H9 (cell line): ENCODE results near the gene JPH2. TPM values are rescaled to one million over a fixed set of nuclear protein-coding genes. Genes with fewer than 3 reads are reported as not detected.

ENCODE experiments used
- DNase-seq: peaks from one replicate; pipeline ENCODE4 v3.0.0-alpha.2; 2017
- H2AFZ ChIP-seq: one replicate; pipeline ENCODE4 v1.6.1; 2013; ENCODE audit warnings: mild to moderate bottlenecking, low read length, control low read depth, moderate library complexity
- H2AK5ac ChIP-seq: 2 replicates; pipeline ENCODE4 v1.6.1; 2013; ENCODE audit warnings: low read length, control low read depth, mixed read lengths; ENCODE audit not compliant: insufficient read length
- H2BK120ac ChIP-seq: one replicate; pipeline ENCODE4 v1.6.1; 2013; ENCODE audit warnings: low read depth, mild to moderate bottlenecking, low read length, control low read depth, inconsistent platforms; ENCODE audit not compliant: poor library complexity, severe bottlenecking
- H2BK12ac ChIP-seq: 2 replicates; pipeline ENCODE4 v1.6.1; 2013; ENCODE audit warnings: low read length, control low read depth, mixed read lengths, low read depth; ENCODE audit not compliant: insufficient read length
- H2BK15ac ChIP-seq: 2 replicates; pipeline ENCODE4 v1.6.1; 2013; ENCODE audit warnings: low read depth, low read length, control low read depth
- H2BK20ac ChIP-seq: one replicate; pipeline ENCODE4 v1.6.1; 2013; ENCODE audit warnings: low read depth, mild to moderate bottlenecking, low read length, control low read depth, inconsistent platforms; ENCODE audit not compliant: poor library complexity, severe bottlenecking
- H2BK5ac ChIP-seq: 2 replicates; pipeline ENCODE4 v1.6.1; 2013; ENCODE audit warnings: low read length, control low read depth, mixed read lengths; ENCODE audit not compliant: insufficient read length
- H3K14ac ChIP-seq: 2 replicates; pipeline ENCODE4 v1.6.1; 2013; ENCODE audit warnings: low read length, control low read depth; ENCODE audit not compliant: insufficient read depth
- H3K18ac ChIP-seq: 2 replicates; pipeline ENCODE4 v1.6.1; 2013; ENCODE audit warnings: low read depth, mild to moderate bottlenecking, mixed read lengths, low read length, control low read depth; ENCODE audit not compliant: insufficient read length
- H3K23ac ChIP-seq: 2 replicates; pipeline ENCODE4 v1.6.1; 2013; ENCODE audit warnings: low read length, control low read depth, mixed read lengths, low read depth; ENCODE audit not compliant: insufficient read length
- H3K23me2 ChIP-seq: 2 replicates; pipeline ENCODE4 v1.6.1; 2013; ENCODE audit warnings: low read depth, mild to moderate bottlenecking, mixed read lengths, low read length, control low read depth; ENCODE audit not compliant: insufficient read length, poor library complexity, severe bottlenecking
- H3K27ac ChIP-seq: 2 replicates; pipeline ENCODE4 v1.5.1; 2013; ENCODE audit warnings: low read length, control low read depth, mixed read lengths, low read depth; ENCODE audit not compliant: insufficient read length
- H3K27me3 ChIP-seq: 2 replicates; pipeline ENCODE4 v1.6.1; 2013; ENCODE audit warnings: low read length, control low read depth, inconsistent platforms; ENCODE audit not compliant: insufficient read depth
- H3K4ac ChIP-seq: 2 replicates; pipeline ENCODE4 v1.6.1; 2013; ENCODE audit warnings: low read depth, mild to moderate bottlenecking, control low read depth, inconsistent platforms, low read length, moderate library complexity
- H3K4me1 ChIP-seq: 2 replicates; pipeline ENCODE4 v1.6.1; 2013; ENCODE audit warnings: low read length, control low read depth, inconsistent platforms; ENCODE audit not compliant: insufficient read depth
- H3K4me2 ChIP-seq: 2 replicates; pipeline ENCODE4 v1.6.1; 2013; ENCODE audit warnings: low read length, control low read depth, mixed read lengths; ENCODE audit not compliant: insufficient read length, insufficient read depth
- H3K56ac ChIP-seq: 2 replicates; pipeline ENCODE4 v1.6.1; 2013; ENCODE audit warnings: low read depth, mild to moderate bottlenecking, mixed read lengths, low read length, control low read depth; ENCODE audit not compliant: insufficient read length
- H3K79me1 ChIP-seq: 2 replicates; pipeline ENCODE4 v1.6.1; 2013; ENCODE audit warnings: low read depth, mild to moderate bottlenecking, moderate library complexity, low read length, control low read depth, inconsistent platforms; ENCODE audit not compliant: insufficient read depth, poor library complexity, severe bottlenecking
- H3K79me2 ChIP-seq: 2 replicates; pipeline ENCODE4 v1.6.1; 2013; ENCODE audit warnings: low read length, control low read depth, inconsistent platforms; ENCODE audit not compliant: insufficient read depth
- H3K9ac ChIP-seq: 2 replicates; pipeline ENCODE4 v1.6.1; 2013; ENCODE audit warnings: low read length, control low read depth, mixed read lengths; ENCODE audit not compliant: insufficient read length; ENCODE audit errors: extremely low read depth
- H3K9me3 ChIP-seq: one replicate; pipeline ENCODE4 v1.6.1; 2013; ENCODE audit warnings: low read depth, low read length, inconsistent platforms; ENCODE audit not compliant: control insufficient read depth
- H3T11ph ChIP-seq: one replicate; pipeline ENCODE4 v1.6.1; 2013; ENCODE audit warnings: mild to moderate bottlenecking, low read length, control low read depth, inconsistent platforms
- H4K20me1 ChIP-seq: one replicate; pipeline ENCODE4 v1.6.1; 2013; ENCODE audit not compliant: control insufficient read depth, insufficient read length, insufficient read depth
- H4K5ac ChIP-seq: 2 replicates; pipeline ENCODE4 v1.6.1; 2013; ENCODE audit warnings: low read depth, mild to moderate bottlenecking, mixed read lengths, low read length, control low read depth; ENCODE audit not compliant: insufficient read length
- H4K8ac ChIP-seq: replicated peaks from 2 replicates; pipeline ENCODE4 v1.6.1; 2013; ENCODE audit warnings: low read length, control low read depth, mixed read lengths, low read depth; ENCODE audit not compliant: insufficient read length
- H4K91ac ChIP-seq: 2 replicates; pipeline ENCODE4 v1.6.1; 2013; ENCODE audit warnings: low read depth, mild to moderate bottlenecking, moderate library complexity, mixed read lengths, low read length, control low read depth; ENCODE audit not compliant: insufficient read length
- H3K27ac Mint-ChIP-seq, 3 experiments: 2 replicates in 2 of 3; 3 replicates in 1 of 3; pipeline ENCODE4 v1.8.0; 2020 to 2021; ENCODE audit warnings: mixed read lengths in 3 of 3, mild to moderate bottlenecking in 1 of 3, moderate library complexity in 1 of 3
- H3K27me3 Mint-ChIP-seq: 2 replicates; pipeline ENCODE4 v1.8.0; 2021; ENCODE audit warnings: low read depth, mild to moderate bottlenecking, moderate library complexity, mixed read lengths
- H3K36me3 Mint-ChIP-seq, 3 experiments: 2 replicates in 2 of 3; 3 replicates in 1 of 3; pipeline ENCODE4 v1.8.0; 2020 to 2021; ENCODE audit warnings: low read depth in 3 of 3, mixed read lengths in 3 of 3; ENCODE audit not compliant: insufficient read depth in 1 of 3
- H3K4me1 Mint-ChIP-seq, 2 experiments: 2 replicates each; pipeline ENCODE4 v1.8.0; 2020; ENCODE audit warnings: mixed read lengths in 2 of 2
- H3K4me3 Mint-ChIP-seq, 2 experiments: 2 replicates in 1 of 2; 3 replicates in 1 of 2; pipeline ENCODE4 v1.8.0; 2020 to 2021; ENCODE audit warnings: mild to moderate bottlenecking in 2 of 2, mixed read lengths in 2 of 2, moderate library complexity in 1 of 2
- H3K9me3 Mint-ChIP-seq, 2 experiments: 2 replicates in 1 of 2; 3 replicates in 1 of 2; pipeline ENCODE4 v1.8.0; 2020; ENCODE audit warnings: mild to moderate bottlenecking in 2 of 2, mixed read lengths in 2 of 2, moderate library complexity in 1 of 2
- CTCF ChIP-seq: fragments of 200-600 bp; sonication (generic); conservative IDR thresholded peaks from 3 replicates; pipeline ENCODE4 v1.8.0; 2021; ENCODE audit warnings: antibody characterized with exemption, mild to moderate bottlenecking
- WGBS: extraction: QIAGEN DNeasy Blood & Tissue Kit; methylation state at CpG from one replicate; pipeline ENCODE4 v1.1.7; 2013; ENCODE audit warnings: missing lambda C conversion rate, low lambda C conversion rate, mixed read lengths; ENCODE audit not compliant: insufficient read length; ENCODE audit errors: extremely low coverage; 5-methylcytosine and 5-hydroxymethylcytosine counted together
- total RNA-seq: library from RNA; stranded (reverse); gene quantifications from 2 replicates; pipeline ENCODE4 v1.2.1, GENCODE V29; 2021

JPH2 gene
- total RNA-seq, 1 experiment from 2014 or later: 0.31 TPM

DNA sequence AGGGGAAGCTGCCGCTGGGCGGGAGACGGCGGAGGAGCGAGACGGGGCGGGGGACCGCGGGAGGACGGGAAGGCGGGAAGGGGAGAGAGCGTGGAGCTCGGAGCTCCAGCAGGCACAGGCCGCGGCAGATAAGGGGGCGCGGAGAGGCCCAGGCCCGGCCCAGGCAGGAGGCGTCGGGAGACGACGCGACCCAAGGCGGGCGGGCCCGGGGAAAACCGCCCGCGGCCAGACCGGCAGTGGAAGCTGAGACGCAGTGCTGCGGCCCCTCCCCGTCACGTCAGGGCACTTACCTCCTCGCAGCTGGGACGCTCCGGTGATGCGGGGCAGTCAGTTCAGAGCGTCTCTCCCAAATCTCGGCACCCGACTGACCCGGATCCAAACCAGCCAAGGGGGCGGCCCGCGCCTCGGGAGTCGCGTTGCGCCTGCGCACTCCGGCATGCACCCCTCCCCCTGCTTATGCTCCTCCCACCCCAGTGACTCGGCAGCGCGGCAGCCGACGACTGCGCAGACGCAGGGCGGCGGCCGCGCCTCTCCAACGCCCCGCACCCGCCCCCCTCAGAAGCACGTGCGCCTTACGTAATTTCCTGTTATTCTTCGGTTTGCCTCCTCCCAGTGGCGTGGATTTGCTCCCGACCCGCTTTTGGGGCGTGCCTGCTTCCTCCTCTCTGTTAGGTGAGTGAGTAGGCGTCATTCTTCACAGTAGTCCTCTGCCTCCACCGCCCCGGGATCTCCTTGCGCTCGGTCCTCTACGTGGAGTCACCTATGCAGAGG, 23.6 kb upstream of the JPH2 start, which contains the start of gene OSER1:
OSER1 (minus strand) TSS at position 366 of the 771 bp plus-strand sequence. CDS start 3,814 bp downstream, outside the sequence.
- peaks cover 7 to 15% (median 8%) of the 10 kb centered on the region in 3 experiments for H3K36me3 Mint-ChIP-seq
- H2AK5ac ChIP-seq: peak within 1 kb of the TSS; percentile 42
- H3K27ac Mint-ChIP-seq: peak within 1 kb of the TSS; percentile 98 to 100 (median 99)

More for the DNA sequence above, 23.6 kb upstream of the JPH2 start, which contains the start of gene OSER1:
- Histone ChIP-seq H2BK12ac (peak within 1 kb of the TSS; percentile 37), H3K79me2 (peaks cover 21% of the 10 kb centered on the region), H3K18ac (peak within 1 kb of the TSS; percentile 94), H3T11ph (no peak within 1 kb of the TSS), H3K56ac (peak within 1 kb of the TSS; percentile 52), H3K9me3 (no peaks in the 10 kb centered on the region), H2BK5ac (peak within 1 kb of the TSS; percentile 88), H2BK120ac (peak within 1 kb of the TSS; percentile 93), H4K20me1 (no peaks in the 10 kb centered on the region), H3K27me3 (no peaks in the 10 kb centered on the region), H2BK15ac (no peak within 1 kb of the TSS), H4K8ac (peak within 1 kb of the TSS; percentile 29), H2AFZ (no peak within 1 kb of the TSS), H3K79me1 (peaks cover 3% of the 10 kb centered on the region), H3K9ac (peak within 1 kb of the TSS; percentile 97), H3K23me2 (peaks cover 15% of the 10 kb centered on the region), H4K5ac (peak within 1 kb of the TSS; percentile 68), H2BK20ac (no peak within 1 kb of the TSS), H3K27ac (peak within 1 kb of the TSS; percentile 71), H3K4ac (peak within 1 kb of the TSS; percentile 44), H3K14ac (peak within 1 kb of the TSS; percentile 93), H3K4me2 (peak within 1 kb of the TSS; percentile 94), H3K23ac (no peak within 1 kb of the TSS), H3K4me1 (peaks cover 3% of the 10 kb centered on the region; the same call in 1 of the 2 replicates), H4K91ac (peak within 1 kb of the TSS; percentile 97)
- peaks cover 0 to 2% of the 10 kb centered on the region in 2 experiments; a peak in 2 of 5 replicates for H3K9me3 Mint-ChIP-seq
- WGBS: no CpG with 5 or more reads among the region's 79 CpGs
- H3K4me1 Mint-ChIP-seq: peaks cover 37 to 45% of the 10 kb centered on the region in 2 experiments
- TF ChIP-seq CTCF: no peak
- DNase-seq: peak; percentile 98
- H3K4me3 Mint-ChIP-seq: peak within 1 kb of the TSS; percentile 98 to 100
- H3K27me3 Mint-ChIP-seq: no peaks in the 10 kb centered on the region
